ENCODE results near the gene PHF14. TPM values are rescaled to one million over a fixed set of nuclear protein-coding genes. Genes with fewer than 3 reads are reported as not detected.

Gene PHF14
- total RNA-seq, 1 experiment from 2014 or later = 49.3 TPM

GRCh38 chr7:11082552-11083213 is 109.0 kb downstream of the PHF14 start:
- no peak overlapping the region for H3K4me2 ChIP-seq
- POLR2A ChIA-PET (ENCODE audit: unreplicated experiment) = interaction anchor here (0.6 kb wide), 1 partner anchor 15 kb away, joined by 3 read pairs; no protein-coding TSS in a partner anchor
- intact Hi-C loops (cut with micrococcal nuclease; ENCODE audit: unreplicated experiment) = no loop called here
- H3K36me3 ChIP-seq (ENCODE audit: low read depth) = no peaks in the 10 kb centered on the region
- TF ChIP-seq EZH2 (IDR thresholded peaks at IDR 0.05; ENCODE audit: low read depth) (no peak), CTCF (conservative IDR thresholded peaks at IDR 0.05) (no peak)
- CTCF ChIA-PET = interaction anchor here (0.7 kb wide), 1 partner anchor 1271 kb away, joined by 7 read pairs; no protein-coding TSS in a partner anchor
- H4K20me1 ChIP-seq (ENCODE audit: insufficient read depth) = no peaks in the 10 kb centered on the region
- no peaks in the 10 kb centered on the region for H3K9me3 ChIP-seq (ENCODE audit: insufficient read depth, low read depth)
- H3K27me3 ChIP-seq (ENCODE audit: insufficient read depth, low read depth) = no peaks in the 10 kb centered on the region
- BruUV-seq (replicated peaks) = no TSS peak
- no peak overlapping the region for H3K4me3 ChIP-seq
- no peak overlapping the region for H2AFZ ChIP-seq
- H3F3A ChIP-seq (ENCODE audit: insufficient read depth, low read depth) = no peaks in the 10 kb centered on the region; the same call in 1 of the 2 replicates
- no peaks in the 10 kb centered on the region for H3K4me1 ChIP-seq (replicated peaks; ENCODE audit: insufficient read depth)
- H3K9me2 ChIP-seq (ENCODE audit: insufficient read depth) = no peaks in the 10 kb centered on the region
- no peaks in the 10 kb centered on the region for H3K79me2 ChIP-seq (ENCODE audit: low read depth)
- no peak for DNase-seq
- H3K27ac ChIP-seq = no peak overlapping the region

GRCh38 chr7:11083214-11083568 is 109.5 kb downstream of the PHF14 start:
- intact Hi-C loops (cut with micrococcal nuclease; ENCODE audit: unreplicated experiment) = no loop called here
- no peaks in the 10 kb centered on the region for H3K27me3 ChIP-seq (ENCODE audit: insufficient read depth, low read depth)
- no peak overlapping the region for H3K27ac ChIP-seq
- TF ChIP-seq EZH2 (IDR thresholded peaks at IDR 0.05; ENCODE audit: low read depth) (no peak), CTCF (conservative IDR thresholded peaks at IDR 0.05) (no peak)
- H3K4me3 ChIP-seq = no peak overlapping the region
- DNase-seq = no peak
- no TSS peak for BruUV-seq (replicated peaks)
- CTCF ChIA-PET = interaction anchor here (0.7 kb wide), 1 partner anchor 1271 kb away, joined by 7 read pairs; no protein-coding TSS in a partner anchor
- no peaks in the 10 kb centered on the region for H4K20me1 ChIP-seq (ENCODE audit: insufficient read depth)
- H3K79me2 ChIP-seq (ENCODE audit: low read depth) = no peaks in the 10 kb centered on the region
- no peak overlapping the region for H2AFZ ChIP-seq
- no peaks in the 10 kb centered on the region; the same call in 1 of the 2 replicates for H3F3A ChIP-seq (ENCODE audit: insufficient read depth, low read depth)
- H3K36me3 ChIP-seq (ENCODE audit: low read depth) = no peaks in the 10 kb centered on the region
- no peak overlapping the region for H3K4me2 ChIP-seq
- no peaks in the 10 kb centered on the region for H3K9me2 ChIP-seq (ENCODE audit: insufficient read depth)
- H3K4me1 ChIP-seq (replicated peaks; ENCODE audit: insufficient read depth) = no peaks in the 10 kb centered on the region
- H3K9me3 ChIP-seq (ENCODE audit: insufficient read depth, low read depth) = no peaks in the 10 kb centered on the region
- POLR2A ChIA-PET (ENCODE audit: unreplicated experiment) = no interaction called here

GRCh38 chr7:11104578-11104977 is 130.9 kb downstream of the PHF14 start:
- H3K27ac ChIP-seq = no peak overlapping the region
- H3K27me3 ChIP-seq (ENCODE audit: insufficient read depth, low read depth) = no peaks in the 10 kb centered on the region
- no peaks in the 10 kb centered on the region for H3K9me3 ChIP-seq (ENCODE audit: insufficient read depth, low read depth)
- peaks cover 5% of the 10 kb centered on the region; the same call in 1 of the 2 replicates for H4K20me1 ChIP-seq (ENCODE audit: insufficient read depth)
- no peaks in the 10 kb centered on the region for H3F3A ChIP-seq (ENCODE audit: insufficient read depth, low read depth)
- H3K4me3 ChIP-seq = no peak overlapping the region
- no TSS peak for BruUV-seq (replicated peaks)
- H3K4me1 ChIP-seq (replicated peaks; ENCODE audit: insufficient read depth) = no peaks in the 10 kb centered on the region
- H3K79me2 ChIP-seq (ENCODE audit: low read depth) = no peaks in the 10 kb centered on the region
- no peaks in the 10 kb centered on the region for H3K9me2 ChIP-seq (ENCODE audit: insufficient read depth)
- CTCF ChIA-PET = no interaction called here
- intact Hi-C loops (cut with micrococcal nuclease; ENCODE audit: unreplicated experiment) = no loop called here
- no peak overlapping the region for H2AFZ ChIP-seq
- H3K36me3 ChIP-seq (ENCODE audit: low read depth) = peaks cover 12% of the 10 kb centered on the region; the same call in 1 of the 2 replicates
- POLR2A ChIA-PET (ENCODE audit: unreplicated experiment) = no interaction called here
- no peak overlapping the region for H3K4me2 ChIP-seq
- TF ChIP-seq EZH2 (IDR thresholded peaks at IDR 0.05; ENCODE audit: low read depth) (no peak), CTCF (conservative IDR thresholded peaks at IDR 0.05) (no peak)
- DNase-seq = no peak
